Neural crest cell (in vitro differentiated cells): ENCODE measurements around the gene RNLS. TPM values are rescaled to one million over a fixed set of nuclear protein-coding genes. Genes with fewer than 3 reads are reported as not detected.

Experiments used
- DNase-seq: peaks from one replicate; pipeline ENCODE4 v3.0.0; 2021; ENCODE audit warnings: low read depth, mixed read lengths, low spot score
- H3K27ac Mint-ChIP-seq: one replicate; pipeline ENCODE4 v1.8.0; 2021; ENCODE audit warnings: mild to moderate bottlenecking, mixed read lengths; ENCODE audit not compliant: unreplicated experiment
- H3K27me3 Mint-ChIP-seq: 2 replicates; pipeline ENCODE4 v1.8.0; 2021; ENCODE audit warnings: low read depth, mild to moderate bottlenecking, mixed read lengths
- H3K36me3 Mint-ChIP-seq: 2 replicates; pipeline ENCODE4 v1.8.0; 2021; ENCODE audit warnings: low read depth, mild to moderate bottlenecking, mixed read lengths
- H3K4me1 Mint-ChIP-seq: 2 replicates; pipeline ENCODE4 v1.8.0; 2021; ENCODE audit warnings: mixed read lengths
- H3K4me3 Mint-ChIP-seq: one replicate; pipeline ENCODE4 v1.8.0; 2021; ENCODE audit warnings: mild to moderate bottlenecking, mixed read lengths
- H3K9me3 Mint-ChIP-seq: 2 replicates; pipeline ENCODE4 v1.8.0; 2021; ENCODE audit warnings: mixed read lengths
- CTCF ChIP-seq: fragments of 200-600 bp; sonication (generic); conservative IDR thresholded peaks from 2 replicates; pipeline ENCODE4 v1.5.0; 2021; ENCODE audit warnings: antibody characterized with exemption, mild to moderate bottlenecking
- total RNA-seq: library from RNA; stranded (reverse); gene quantifications from 2 replicates; pipeline ENCODE4 v1.2.1, GENCODE V29; 2021

Gene RNLS
- total RNA-seq, 1 donor from 2014 or later, result 3.3 TPM

- TF ChIP-seq CTCF, result no peak
- no peak for DNase-seq
- Mint-ChIP-seq H3K27me3 (no peaks in the 10 kb centered on the region), H3K9me3 (no peaks in the 10 kb centered on the region), H3K4me3 (no peak overlapping the region), H3K27ac (no peak overlapping the region), H3K4me1 (no peaks in the 10 kb centered on the region), H3K36me3 (no peaks in the 10 kb centered on the region)
Observed at GRCh38 chr10:88293651-88294230, 289.4 kb downstream of the RNLS start.

- Mint-ChIP-seq H3K4me1 (no peaks in the 10 kb centered on the region), H3K36me3 (no peaks in the 10 kb centered on the region), H3K27me3 (no peaks in the 10 kb centered on the region), H3K4me3 (no peak overlapping the region), H3K27ac (no peak overlapping the region), H3K9me3 (no peaks in the 10 kb centered on the region)
- TF ChIP-seq CTCF, result no peak
- no peak for DNase-seq
Observed at GRCh38 chr10:88293073-88293472, 290.0 kb downstream of the RNLS start.

- Mint-ChIP-seq H3K27ac (no peak overlapping the region), H3K4me1 (no peaks in the 10 kb centered on the region), H3K9me3 (no peaks in the 10 kb centered on the region), H3K4me3 (no peak overlapping the region), H3K27me3 (no peaks in the 10 kb centered on the region), H3K36me3 (no peaks in the 10 kb centered on the region)
- no peak for DNase-seq
- no peak for TF ChIP-seq CTCF
Observed at GRCh38 chr10:88292185-88292514, 291.0 kb downstream of the RNLS start.

- H3K4me1 Mint-ChIP-seq, result no peaks in the 10 kb centered on the region
- DNase-seq, result no peak
- no peak for TF ChIP-seq CTCF
- no peak overlapping the region for H3K27ac Mint-ChIP-seq
- H3K27me3 Mint-ChIP-seq, result no peaks in the 10 kb centered on the region
- H3K36me3 Mint-ChIP-seq, result no peaks in the 10 kb centered on the region
- no peak overlapping the region for H3K4me3 Mint-ChIP-seq
- no peaks in the 10 kb centered on the region for H3K9me3 Mint-ChIP-seq
Observed at GRCh38 chr10:88291289-88292184, 291.6 kb downstream of the RNLS start.

- Mint-ChIP-seq H3K36me3 (no peaks in the 10 kb centered on the region), H3K27ac (no peak overlapping the region), H3K27me3 (no peaks in the 10 kb centered on the region), H3K4me1 (no peaks in the 10 kb centered on the region), H3K9me3 (no peaks in the 10 kb centered on the region), H3K4me3 (no peak overlapping the region)
- TF ChIP-seq CTCF, result no peak
- no peak for DNase-seq
Observed at GRCh38 chr10:88289342-88289741, 293.8 kb downstream of the RNLS start.
